K562 (cell line): ENCODE results near the gene CRYGB.

ENCODE experiments used
- FOXM1 ChIP-seq, 2 experiments: fragments of 450-650 bp in 1 of 2; sonication (generic) in 1 of 2; formaldehyde crosslinking in 1 of 2; IDR thresholded peaks; 2 replicates each; pipeline versions ENCODE4 v1.6.1 to v1.9.0; 2017 to 2022; ENCODE audit warnings: low read depth in 2 of 2, mild to moderate bottlenecking in 2 of 2, missing genetic modification reagents in 1 of 2, moderate library complexity in 1 of 2
- NBN ChIP-seq: fragments of 450-650 bp; IDR thresholded peaks from 2 replicates; pipeline ENCODE4 v1.6.1; 2016; ENCODE audit warnings: low read depth, mild to moderate bottlenecking
- ZNF384 ChIP-seq: IDR thresholded peaks from 2 replicates; pipeline ENCODE4 v1.6.1; 2012; ENCODE audit warnings: low read depth, low read length, improper control_type of control experiment
- ZNF511 ChIP-seq: sonication (generic); formaldehyde crosslinking; IDR thresholded peaks from 2 replicates; pipeline ENCODE4 v1.8.0; 2022; ENCODE audit warnings: mild to moderate bottlenecking, missing genetic modification reagents

- TF ChIP-seq NBN (no peak), FOXM1 (IDR thresholded peaks at IDR 0.05; ENCODE audit: low read depth) (no peak), FOXM1 (CRISPR knock-in tag; IDR thresholded peaks at IDR 0.05; ENCODE audit: low read depth) (no peak), ZNF384 (no peak), ZNF511 (CRISPR knock-in tag) (no peak)
Observed at GRCh38 chr2:208097313-208097712, 48.6 kb downstream of the CRYGB start.
